Neural cell (in vitro differentiated cells): ENCODE measurements around the gene PTPRN2. TPM values are rescaled to one million over a fixed set of nuclear protein-coding genes. Genes with fewer than 3 reads are reported as not detected.

Source experiments
- H2AFZ ChIP-seq: fragments of 200-600, 300-800 bp; sonication (generic), shearing (Covaris generic); 2 replicates; pipeline ENCODE4 v1.6.0; 2014; ENCODE audit warnings: low read depth, mild to moderate bottlenecking, antibody characterized with exemption, low read length, moderate library complexity
- H3F3A ChIP-seq: fragments of 200-600 bp; shearing (Covaris generic); 2 replicates; pipeline ENCODE4 v1.6.1; 2016; ENCODE audit warnings: mild to moderate bottlenecking, moderate library complexity, mixed read lengths, antibody characterized with exemption, low read length; ENCODE audit not compliant: insufficient read depth, poor library complexity, severe bottlenecking
- H3K27ac ChIP-seq: fragments of 200-600, 300-800 bp; sonication (generic), shearing (Covaris generic); 2 replicates; pipeline ENCODE4 v1.5.1; 2014; ENCODE audit warnings: mild to moderate bottlenecking, low read length, moderate library complexity
- H3K27me3 ChIP-seq: fragments of 300-800, 200-600 bp; sonication (generic), shearing (Covaris generic); 2 replicates; pipeline ENCODE4 v1.6.0; 2014; ENCODE audit warnings: mild to moderate bottlenecking, low read depth, low read length, moderate library complexity; ENCODE audit not compliant: insufficient read depth
- H3K36me3 ChIP-seq: fragments of 300-800, 200-600 bp; sonication (generic), shearing (Covaris generic); 2 replicates; pipeline ENCODE4 v1.5.1; 2014; ENCODE audit warnings: mild to moderate bottlenecking, antibody characterized with exemption, low read length, moderate library complexity; ENCODE audit not compliant: insufficient read depth
- H3K4me2 ChIP-seq: fragments of 300-800, 200-600 bp; sonication (generic), shearing (Covaris generic); 2 replicates; pipeline ENCODE4 v1.6.0; 2014; ENCODE audit warnings: mild to moderate bottlenecking, low read length
- H3K4me3 ChIP-seq: fragments of 300-800, 200-600 bp; sonication (generic), shearing (Covaris generic); 2 replicates; pipeline ENCODE4 v1.5.1; 2014; ENCODE audit warnings: mild to moderate bottlenecking, low read length, moderate library complexity
- H3K79me2 ChIP-seq: fragments of 200-600 bp; shearing (Covaris generic); replicated peaks from 2 replicates; pipeline ENCODE4 v1.6.0; 2014; ENCODE audit warnings: mild to moderate bottlenecking, low read length, moderate library complexity; ENCODE audit not compliant: insufficient read depth
- H3K9ac ChIP-seq: fragments of 300-800, 200-600 bp; sonication (generic), shearing (Covaris generic); 2 replicates; pipeline ENCODE4 v1.6.1; 2016; ENCODE audit warnings: mild to moderate bottlenecking, low read length, mixed read lengths
- H3K9me2 ChIP-seq: fragments of 200-600 bp; shearing (Covaris generic); 2 replicates; pipeline ENCODE4 v1.6.1; 2016; ENCODE audit warnings: mild to moderate bottlenecking, low read length, mixed read lengths; ENCODE audit not compliant: insufficient read depth
- H3K9me3 ChIP-seq: fragments of 200-600, 300-800 bp; sonication (generic), shearing (Covaris generic); 2 replicates; pipeline ENCODE4 v1.6.1; 2016; ENCODE audit warnings: mild to moderate bottlenecking, mixed run types, low read length, moderate library complexity, mixed read lengths
- H4K20me1 ChIP-seq: fragments of 200-600 bp; shearing (Covaris generic); 2 replicates; pipeline ENCODE4 v1.6.1; 2016; ENCODE audit warnings: mild to moderate bottlenecking, mixed run types; ENCODE audit not compliant: insufficient read depth
- CTCF ChIP-seq: fragments of 450-650 bp; IDR thresholded peaks from 2 replicates; pipeline ENCODE4 v1.5.1; 2014; ENCODE audit warnings: antibody characterized with exemption, mild to moderate bottlenecking, moderate library complexity; ENCODE audit not compliant: poor library complexity, severe bottlenecking
- EP300 ChIP-seq: fragments of 450-650 bp; conservative IDR thresholded peaks from 2 replicates; pipeline ENCODE4 v1.6.1; 2014; ENCODE audit warnings: antibody characterized with exemption, mild to moderate bottlenecking, moderate library complexity; ENCODE audit not compliant: poor library complexity, severe bottlenecking
- EZH2 ChIP-seq: fragments of 200-600, 300-800 bp; shearing (Covaris generic), sonication (generic); IDR thresholded peaks from 2 replicates; pipeline ENCODE4 v1.6.1; 2014; ENCODE audit warnings: antibody characterized with exemption, low read length, borderline replicate concordance, mild to moderate bottlenecking; ENCODE audit not compliant: insufficient read depth, poor library complexity, severe bottlenecking
- MXI1 ChIP-seq: fragments of 450-650 bp; conservative IDR thresholded peaks from 2 replicates; pipeline ENCODE4 v1.6.1; 2014; ENCODE audit warnings: antibody characterized with exemption, mild to moderate bottlenecking; ENCODE audit not compliant: poor library complexity, severe bottlenecking
- POLR2AphosphoS5 ChIP-seq: IDR thresholded peaks from 2 replicates; pipeline ENCODE4 v1.6.1; 2012
- RAD21 ChIP-seq: fragments of 450-650 bp; conservative IDR thresholded peaks from 2 replicates; pipeline ENCODE4 v1.6.1; 2014; ENCODE audit warnings: antibody characterized with exemption, mild to moderate bottlenecking, moderate library complexity
- REST ChIP-seq: IDR thresholded peaks from 2 replicates; pipeline ENCODE4 v1.6.1; 2012; ENCODE audit warnings: borderline replicate concordance
- SMC3 ChIP-seq: fragments of 450-650 bp; conservative IDR thresholded peaks from 2 replicates; pipeline ENCODE4 v1.6.1; 2014; ENCODE audit warnings: antibody characterized with exemption, mild to moderate bottlenecking, moderate library complexity; ENCODE audit not compliant: poor library complexity
- TAF1 ChIP-seq: IDR thresholded peaks from 2 replicates; pipeline ENCODE4 v1.6.1; 2012; ENCODE audit warnings: low read depth
- polyA plus RNA-seq: library from polyadenylated mRNA; depleted of rRNA; stranded (reverse); fragments of >200 nt; gene quantifications from 2 replicates; pipeline ENCODE4 v1.2.3, GENCODE V29; 2014

The PTPRN2 gene
- polyA plus RNA-seq, 1 donor from 2014 or later = 31.0 TPM

- Histone ChIP-seq H3K9me3 (no peaks in the 10 kb centered on the region), H3K4me3 (no peak overlapping the region)
These were observed 44.7 kb downstream of the PTPRN2 start for GRCh38 chr7:158542651-158543566.

More at GRCh38 chr7:158542651-158543566, 44.7 kb downstream of the PTPRN2 start:
- H3F3A ChIP-seq = no peaks in the 10 kb centered on the region
- H2AFZ ChIP-seq = no peak overlapping the region
- H3K9me2 ChIP-seq = no peaks in the 10 kb centered on the region
- H3K36me3 ChIP-seq = no peaks in the 10 kb centered on the region
- no peak overlapping the region for H3K27ac ChIP-seq
- H4K20me1 ChIP-seq = no peaks in the 10 kb centered on the region
- H3K79me2 ChIP-seq = no peaks in the 10 kb centered on the region
- no peak overlapping the region for H3K4me2 ChIP-seq
- TF ChIP-seq RAD21 (no peak), CTCF (no peak), SMC3 (no peak), TAF1 (no peak), MXI1 (no peak), EP300 (no peak), EZH2 (no peak), POLR2AphosphoS5 (no peak), REST (no peak)
- H3K9ac ChIP-seq = no peak overlapping the region
- H3K27me3 ChIP-seq = no peaks in the 10 kb centered on the region
